ENCODE measurements around the gene EHMT1.

The EHMT1 gene

GRCh38 chr9:137825324-137825989, 206.7 kb downstream of the EHMT1 start:
- no peak for DNase-seq (ENCODE audit: low read depth in 2 of 2)

GRCh38 chr9:137827908-137828526, 209.2 kb downstream of the EHMT1 start:
- DNase-seq (ENCODE audit: low read depth in 2 of 2) = no peak

- no peak for DNase-seq (ENCODE audit: low read depth in 2 of 2)
Observed at GRCh38 chr9:137828527-137829259, 209.9 kb downstream of the EHMT1 start.

GRCh38 chr9:137829260-137829996, 210.6 kb downstream of the EHMT1 start:
- DNase-seq (ENCODE audit: low read depth in 2 of 2) = no peak

GRCh38 chr9:137832191-137832700, 213.4 kb downstream of the EHMT1 start:
- no peak for DNase-seq (ENCODE audit: low read depth in 2 of 2)

- DNase-seq (ENCODE audit: low read depth in 2 of 2) = no peak
Observed at GRCh38 chr9:137832830-137833590, 214.2 kb downstream of the EHMT1 start.

- DNase-seq (ENCODE audit: low read depth in 2 of 2) = no peak
Observed at GRCh38 chr9:137833721-137834613, 215.2 kb downstream of the EHMT1 start.

- no peak for DNase-seq (ENCODE audit: low read depth in 2 of 2)
Observed at GRCh38 chr9:137834846-137835546, 216.2 kb downstream of the EHMT1 start.

GRCh38 chr9:137836151-137836830, 217.5 kb downstream of the EHMT1 start:
- no peak for DNase-seq (ENCODE audit: low read depth in 2 of 2)

GRCh38 chr9:137836831-137837241, 218.0 kb downstream of the EHMT1 start:
- DNase-seq (ENCODE audit: low read depth in 2 of 2) = no peak

GRCh38 chr9:137837345-137838278, 218.8 kb downstream of the EHMT1 start:
- no peak for DNase-seq (ENCODE audit: low read depth in 2 of 2)

GRCh38 chr9:137838576-137838975, 219.8 kb downstream of the EHMT1 start:
- DNase-seq (ENCODE audit: low read depth in 2 of 2) = no peak

GRCh38 chr9:137843355-137843754, 224.6 kb downstream of the EHMT1 start:
- DNase-seq (ENCODE audit: low read depth in 2 of 2) = no peak

GRCh38 chr9:137851516-137852267, 232.9 kb downstream of the EHMT1 start:
- DNase-seq (ENCODE audit: low read depth in 2 of 2) = no peak

- DNase-seq (ENCODE audit: low read depth in 2 of 2) = no peak
Observed at GRCh38 chr9:137853392-137853995, 234.7 kb downstream of the EHMT1 start.

GRCh38 chr9:137860361-137860760, 241.6 kb downstream of the EHMT1 start:
- no peak for DNase-seq (ENCODE audit: low read depth in 2 of 2)

Data from stimulated activated CD4-positive, alpha-beta T cell treated with anti-CD3 and anti-CD28 coated beads, Interleukin-1b, Interleukin-23, amount 100 ng/mL, for 4 hours (primary cell).